SIG-M5 (cell line): ENCODE results near the gene LITAFD.
"Not testable (repeated sequence)": the region's sequence is repeated elsewhere in the genome, so short reads cannot be mapped to it uniquely, and the experiment has no call there.

Source experiments
- DNase-seq: peaks from one replicate; lab custom pipeline; 2025; lab: John Stamatoyannopoulos, UW

Gene LITAFD

GRCh38 chr16:8894736-8895334, 12.7 kb downstream of the LITAFD start:
- no peak for DNase-seq

GRCh38 chr16:8898660-8899318, 16.6 kb downstream of the LITAFD start:
- no peak for DNase-seq

- DNase-seq, result no peak
Observed at GRCh38 chr16:8899709-8900317, 17.7 kb downstream of the LITAFD start.

- no peak for DNase-seq
Observed at GRCh38 chr16:8900343-8900742, 18.2 kb downstream of the LITAFD start.

GRCh38 chr16:8901320-8901861, 19.2 kb downstream of the LITAFD start:
- DNase-seq, result no peak

GRCh38 chr16:8903004-8903403, 20.9 kb downstream of the LITAFD start:
- no peak for DNase-seq

- DNase-seq, result no peak
Observed at GRCh38 chr16:8904018-8904430, 21.9 kb downstream of the LITAFD start.

GRCh38 chr16:8905168-8905762, 23.1 kb downstream of the LITAFD start:
- DNase-seq, result no peak

- DNase-seq, result no peak
Observed at GRCh38 chr16:8905795-8906591, 23.8 kb downstream of the LITAFD start.

GRCh38 chr16:8907096-8907495, 24.9 kb downstream of the LITAFD start:
- DNase-seq, result no peak

GRCh38 chr16:8908810-8909468, 26.8 kb downstream of the LITAFD start:
- DNase-seq, result no peak

GRCh38 chr16:8910811-8911210, 28.7 kb downstream of the LITAFD start:
- no peak for DNase-seq

- DNase-seq, result no peak
Observed at GRCh38 chr16:8912793-8913192, 30.6 kb downstream of the LITAFD start.

GRCh38 chr16:8914098-8914497, 31.9 kb downstream of the LITAFD start:
- no peak for DNase-seq

GRCh38 chr16:8915722-8916301, 33.7 kb downstream of the LITAFD start:
- DNase-seq, result no peak

- DNase-seq, result no peak
Observed at GRCh38 chr16:8916541-8917225, 34.5 kb downstream of the LITAFD start.

GRCh38 chr16:8917336-8917735, 35.2 kb downstream of the LITAFD start:
- DNase-seq, result not testable (repeated sequence)

- DNase-seq, result no peak
Observed at GRCh38 chr16:8919089-8919933, 37.2 kb downstream of the LITAFD start.

GRCh38 chr16:8919934-8920462, 37.8 kb downstream of the LITAFD start:
- no peak for DNase-seq
